ENCODE measurements around the gene CPLANE1. TPM values are rescaled to one million over a fixed set of nuclear protein-coding genes. Genes with fewer than 3 reads are reported as not detected.

The CPLANE1 gene
- total and polyA plus RNA-seq, 12 donors = 3.8 to 29.7 (median 12.7) TPM

- Histone ChIP-seq H3K36me3 (replicated peaks in 1 of 2) (peaks cover 0 to 80% of the 10 kb centered on the region in 2 donors), H3K4me3 (no peak overlapping the region), H3K27me3 (no peaks in the 10 kb centered on the region), H3K9me3 (replicated peaks in 1 of 3) (no peaks in the 10 kb centered on the region), H3K27ac (no peak overlapping the region), H3K4me1 (replicated peaks in 1 of 2) (no peaks in the 10 kb centered on the region)
- intact Hi-C loops (cut with DNase I) = no loop called here
- 95 to 100% (median 96%) methylated on average over 2 of the region's 2 CpGs for WGBS, 4 donors
- no peak for DNase-seq
- TF ChIP-seq CTCF (IDR thresholded peaks at IDR 0.05) (no peak), POLR2A (IDR thresholded peaks at IDR 0.05) (no peak)
Observed at GRCh38 chr5:37172957-37173356, 76.2 kb downstream of the CPLANE1 start.

GRCh38 chr5:37170856-37171255 lies 78.3 kb downstream of the CPLANE1 start:
- H3K27me3 ChIP-seq = no peaks in the 10 kb centered on the region
- WGBS, 4 donors = 91 to 97% (median 96%) methylated on average over 6 of the region's 6 CpGs
- no peak overlapping the region for H3K27ac ChIP-seq
- intact Hi-C loops (cut with DNase I) = no loop called here
- H3K4me3 ChIP-seq = no peak overlapping the region
- peaks cover 0 to 81% of the 10 kb centered on the region in 2 donors for H3K36me3 ChIP-seq (replicated peaks in 1 of 2)
- no peak for DNase-seq
- H3K4me1 ChIP-seq (replicated peaks in 1 of 2) = no peaks in the 10 kb centered on the region
- TF ChIP-seq POLR2A (IDR thresholded peaks at IDR 0.05) = no peak
- H3K9me3 ChIP-seq (replicated peaks in 1 of 3) = no peaks in the 10 kb centered on the region

GRCh38 chr5:37166197-37166596 lies 83.0 kb downstream of the CPLANE1 start:
- intact Hi-C loops (cut with DNase I) = no loop called here
- no peak overlapping the region for H3K27ac ChIP-seq
- H3K27me3 ChIP-seq = no peaks in the 10 kb centered on the region
- 79 to 87% (median 82%) methylated on average over 3 of the region's 3 CpGs for WGBS, 4 donors
- H3K36me3 ChIP-seq (replicated peaks in 1 of 2) = peaks cover 0 to 51% of the 10 kb centered on the region in 2 donors
- no peak overlapping the region for H3K4me3 ChIP-seq
- TF ChIP-seq CTCF (IDR thresholded peaks at IDR 0.05) (no peak), POLR2A (IDR thresholded peaks at IDR 0.05) (no peak)
- no peaks in the 10 kb centered on the region for H3K4me1 ChIP-seq (replicated peaks in 1 of 2)
- DNase-seq = no peak
- H3K9me3 ChIP-seq (replicated peaks in 1 of 3) = no peaks in the 10 kb centered on the region

GRCh38 chr5:37165761-37166160 lies 83.4 kb downstream of the CPLANE1 start:
- Histone ChIP-seq H3K27me3 (no peaks in the 10 kb centered on the region), H3K27ac (no peak overlapping the region), H3K9me3 (replicated peaks in 1 of 3) (no peaks in the 10 kb centered on the region), H3K36me3 (replicated peaks in 1 of 2) (peaks cover 0 to 47% of the 10 kb centered on the region in 2 donors), H3K4me3 (no peak overlapping the region), H3K4me1 (replicated peaks in 1 of 2) (no peaks in the 10 kb centered on the region)
- DNase-seq = no peak
- intact Hi-C loops (cut with DNase I) = no loop called here
- WGBS, 4 donors = 83 to 97% (median 92%) methylated on average over 1 of the region's 1 CpG
- TF ChIP-seq POLR2A (IDR thresholded peaks at IDR 0.05) = no peak
- TF ChIP-seq CTCF (IDR thresholded peaks at IDR 0.05) = no peak

- Histone ChIP-seq H3K36me3 (replicated peaks in 1 of 2) (peaks cover 0 to 27% of the 10 kb centered on the region in 2 donors), H3K27me3 (no peaks in the 10 kb centered on the region), H3K9me3 (replicated peaks in 1 of 3) (no peaks in the 10 kb centered on the region), H3K4me1 (replicated peaks in 1 of 2) (no peaks in the 10 kb centered on the region), H3K4me3 (no peak overlapping the region), H3K27ac (no peak overlapping the region)
- intact Hi-C loops (cut with DNase I) = no loop called here
- 86 to 95% (median 92%) methylated on average over 3 of the region's 3 CpGs for WGBS, 4 donors
- TF ChIP-seq CTCF (IDR thresholded peaks at IDR 0.05) (no peak), POLR2A (IDR thresholded peaks at IDR 0.05) (no peak)
- no peak for DNase-seq
Observed at GRCh38 chr5:37153661-37154060, 95.5 kb downstream of the CPLANE1 start.

Data from adrenal gland (tissue), 12 donors.